ENCODE results near the gene UBE2J2.

DNA sequence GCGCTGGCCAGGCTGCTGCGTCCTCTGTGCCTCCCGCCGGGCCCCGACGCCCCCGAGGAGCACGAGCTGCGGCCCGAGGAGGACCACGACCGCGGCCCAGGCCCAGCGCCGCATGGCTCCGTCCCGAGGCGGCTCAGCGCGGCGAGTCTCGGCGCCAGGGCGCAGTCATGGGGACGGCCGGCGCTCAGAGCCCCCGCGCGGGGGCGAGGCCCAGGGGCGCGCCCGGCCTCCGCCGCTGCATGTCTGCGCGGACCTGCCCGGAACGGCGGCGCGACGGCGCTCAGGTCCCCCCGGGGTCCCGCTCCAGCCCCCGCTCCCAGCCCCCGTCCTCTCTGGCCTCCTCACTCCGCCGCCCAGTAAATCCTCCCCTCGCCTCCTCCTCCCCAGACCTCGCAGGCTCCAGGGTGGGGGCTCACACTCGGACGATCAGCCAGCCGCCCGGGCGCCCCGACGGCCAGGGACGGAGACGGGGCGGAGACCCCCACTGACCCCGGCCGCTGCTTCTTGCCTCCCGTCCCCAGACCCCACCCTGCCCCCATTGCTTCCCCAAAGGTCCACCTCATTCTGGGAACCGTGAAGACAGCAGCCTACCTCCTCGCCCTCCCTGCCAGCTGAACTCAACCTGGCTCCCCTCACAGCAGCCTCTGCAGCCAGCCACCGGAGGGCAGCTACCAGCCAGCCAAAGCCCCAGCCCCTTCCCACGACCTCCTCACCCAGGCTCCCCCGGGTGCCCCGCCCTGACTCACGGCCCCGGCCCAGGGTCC is 26.9 kb downstream of the UBE2J2 start, which contains the start of gene C1QTNF12:
- TF ChIP-seq HDGF (IDR thresholded peaks at IDR 0.05; ENCODE audit: borderline replicate concordance) (no peak), CTBP1 (IDR thresholded peaks at IDR 0.05; ENCODE audit: borderline replicate concordance) (no peak), ZNF384 (IDR thresholded peaks at IDR 0.05) (no peak), ARNT (IDR thresholded peaks at IDR 0.05) (no peak), SP1 (IDR thresholded peaks at IDR 0.05) (no peak), FOXM1 (IDR thresholded peaks at IDR 0.05; ENCODE audit: borderline replicate concordance) (no peak), FOXA1 (IDR thresholded peaks at IDR 0.05) (no peak), TARDBP (IDR thresholded peaks at IDR 0.05) (no peak), FOXK2 (IDR thresholded peaks at IDR 0.05) (no peak), L3MBTL2 (conservative IDR thresholded peaks at IDR 0.05) (no peak), BHLHE40 (IDR thresholded peaks at IDR 0.05; ENCODE audit: borderline replicate concordance) (no peak)

Data from HEK293T (cell line).